ENCODE results near the gene IL17RE. TPM values are rescaled to one million over a fixed set of nuclear protein-coding genes. Genes with fewer than 3 reads are reported as not detected.

Gene IL17RE
- total and polyA plus RNA-seq, 2 of the 13 experiments (the other 11 are each of a cell fraction or from before 2014, with no cell fraction given), result 14.5 to 24.1 TPM

DNA sequence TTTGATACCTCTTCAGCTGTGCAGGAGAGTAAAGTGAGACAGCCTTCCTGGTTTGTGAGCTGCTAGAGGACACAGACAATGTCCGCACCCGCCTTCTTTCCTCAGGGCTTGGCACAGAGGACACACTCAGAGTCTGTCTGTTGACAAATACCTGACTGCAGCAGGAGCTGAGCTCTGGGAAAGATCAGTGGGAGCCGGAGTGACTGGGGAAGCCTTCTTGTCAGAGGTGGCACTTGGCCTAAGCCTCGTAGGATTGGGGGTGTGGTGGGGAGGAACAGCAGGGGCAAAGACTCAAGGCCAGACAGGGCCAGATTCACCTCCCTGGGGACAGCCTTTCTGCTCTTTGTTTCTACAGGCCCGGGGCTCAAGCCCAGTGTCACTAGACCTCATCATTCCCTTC lies 11.0 kb downstream of the IL17RE start:
- intact Hi-C loops (cut with micrococcal nuclease; ENCODE audit: unreplicated experiment), result no loop called here
- H3K4me3 ChIP-seq (replicated peaks in 1 of 3; ENCODE audit: insufficient read depth in 1 of 3, low read depth in 2 of 3, low read length in 3 of 3), result no peak overlapping the region
- in situ Hi-C loops (cut with HindIII; ENCODE audit: extremely low pct_ligation_motif_present, low pct_unique_long_range_greater_than_20kb), result no loop called here
- no peak for FAIRE-seq
- ChIA-PET CTCF (ENCODE audit: low intra/inter-chr PET ratio, low total read pairs) (no interaction called here), POLR2A (interaction anchor here (1.4 to 9.0 kb wide), 4 partner anchors 13 to 49 kb away, joined by 7 to 298 read pairs (median 80); partner anchors contain the start of genes CRELD1 and IL17RE)
- H2AFZ ChIP-seq (ENCODE audit: low read length), result no peak overlapping the region
- H3K27me3 ChIP-seq (ENCODE audit: control insufficient read depth in 1 of 2, insufficient read depth in 2 of 2, low read length in 2 of 2), result no peaks in the 10 kb centered on the region
- H3K4me2 ChIP-seq (ENCODE audit: low read depth, low read length), result 0 out of 2 replicates have a peak overlapping the region, but pooled peaks have one; percentile 8
- peaks cover 3% of the 10 kb centered on the region for H3K79me2 ChIP-seq (ENCODE audit: insufficient read depth, low read length)
- H3K27ac ChIP-seq (ENCODE audit: extremely low read length, insufficient read depth, low read length), result peak overlapping the region; percentile 90
- H4K20me1 ChIP-seq (ENCODE audit: insufficient read depth, low read length), result no peaks in the 10 kb centered on the region
- 44% methylated on average over 4 of the region's 5 CpGs for WGBS (ENCODE audit: low lambda C conversion rate)
- DNase-seq (ENCODE audit: low spot score), result no peak
- H3K9me3 ChIP-seq (ENCODE audit: low read length), result no peaks in the 10 kb centered on the region
- H3K36me3 ChIP-seq (replicated peaks in 1 of 2; ENCODE audit: control insufficient read depth in 1 of 2, insufficient read depth in 2 of 2, low read length in 2 of 2), result peaks cover 7 to 19% of the 10 kb centered on the region in 2 experiments; a peak in 3 of 5 replicates
- BruUV-seq (replicated peaks), result no TSS peak
- peaks cover 38% of the 10 kb centered on the region for H3K4me1 ChIP-seq (ENCODE audit: insufficient read depth, low read length)
- ATAC-seq, result no peak
- no peak overlapping the region for H3K9ac ChIP-seq (ENCODE audit: insufficient read depth, low read depth, low read length)
- TF ChIP-seq, protein P1, sequence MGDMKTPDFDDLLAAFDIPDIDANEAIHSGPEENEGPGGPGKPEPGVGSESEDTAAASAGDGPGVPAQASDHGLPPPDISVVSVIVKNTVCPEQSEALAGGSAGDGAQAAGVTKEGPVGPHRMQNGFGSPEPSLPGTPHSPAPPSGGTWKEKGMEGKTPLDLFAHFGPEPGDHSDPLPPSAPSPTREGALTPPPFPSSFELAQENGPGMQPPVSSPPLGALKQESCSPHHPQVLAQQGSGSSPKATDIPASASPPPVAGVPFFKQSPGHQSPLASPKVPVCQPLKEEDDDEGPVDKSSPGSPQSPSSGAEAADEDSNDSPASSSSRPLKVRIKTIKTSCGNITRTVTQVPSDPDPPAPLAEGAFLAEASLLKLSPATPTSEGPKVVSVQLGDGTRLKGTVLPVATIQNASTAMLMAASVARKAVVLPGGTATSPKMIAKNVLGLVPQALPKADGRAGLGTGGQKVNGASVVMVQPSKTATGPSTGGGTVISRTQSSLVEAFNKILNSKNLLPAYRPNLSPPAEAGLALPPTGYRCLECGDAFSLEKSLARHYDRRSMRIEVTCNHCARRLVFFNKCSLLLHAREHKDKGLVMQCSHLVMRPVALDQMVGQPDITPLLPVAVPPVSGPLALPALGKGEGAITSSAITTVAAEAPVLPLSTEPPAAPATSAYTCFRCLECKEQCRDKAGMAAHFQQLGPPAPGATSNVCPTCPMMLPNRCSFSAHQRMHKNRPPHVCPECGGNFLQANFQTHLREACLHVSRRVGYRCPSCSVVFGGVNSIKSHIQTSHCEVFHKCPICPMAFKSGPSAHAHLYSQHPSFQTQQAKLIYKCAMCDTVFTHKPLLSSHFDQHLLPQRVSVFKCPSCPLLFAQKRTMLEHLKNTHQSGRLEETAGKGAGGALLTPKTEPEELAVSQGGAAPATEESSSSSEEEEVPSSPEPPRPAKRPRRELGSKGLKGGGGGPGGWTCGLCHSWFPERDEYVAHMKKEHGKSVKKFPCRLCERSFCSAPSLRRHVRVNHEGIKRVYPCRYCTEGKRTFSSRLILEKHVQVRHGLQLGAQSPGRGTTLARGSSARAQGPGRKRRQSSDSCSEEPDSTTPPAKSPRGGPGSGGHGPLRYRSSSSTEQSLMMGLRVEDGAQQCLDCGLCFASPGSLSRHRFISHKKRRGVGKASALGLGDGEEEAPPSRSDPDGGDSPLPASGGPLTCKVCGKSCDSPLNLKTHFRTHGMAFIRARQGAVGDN (CRISPR knock-in tag; IDR thresholded peaks at IDR 0.05), result peak; percentile 20; the same call in 1 of the 2 replicates
- TF ChIP-seq, protein P2, sequence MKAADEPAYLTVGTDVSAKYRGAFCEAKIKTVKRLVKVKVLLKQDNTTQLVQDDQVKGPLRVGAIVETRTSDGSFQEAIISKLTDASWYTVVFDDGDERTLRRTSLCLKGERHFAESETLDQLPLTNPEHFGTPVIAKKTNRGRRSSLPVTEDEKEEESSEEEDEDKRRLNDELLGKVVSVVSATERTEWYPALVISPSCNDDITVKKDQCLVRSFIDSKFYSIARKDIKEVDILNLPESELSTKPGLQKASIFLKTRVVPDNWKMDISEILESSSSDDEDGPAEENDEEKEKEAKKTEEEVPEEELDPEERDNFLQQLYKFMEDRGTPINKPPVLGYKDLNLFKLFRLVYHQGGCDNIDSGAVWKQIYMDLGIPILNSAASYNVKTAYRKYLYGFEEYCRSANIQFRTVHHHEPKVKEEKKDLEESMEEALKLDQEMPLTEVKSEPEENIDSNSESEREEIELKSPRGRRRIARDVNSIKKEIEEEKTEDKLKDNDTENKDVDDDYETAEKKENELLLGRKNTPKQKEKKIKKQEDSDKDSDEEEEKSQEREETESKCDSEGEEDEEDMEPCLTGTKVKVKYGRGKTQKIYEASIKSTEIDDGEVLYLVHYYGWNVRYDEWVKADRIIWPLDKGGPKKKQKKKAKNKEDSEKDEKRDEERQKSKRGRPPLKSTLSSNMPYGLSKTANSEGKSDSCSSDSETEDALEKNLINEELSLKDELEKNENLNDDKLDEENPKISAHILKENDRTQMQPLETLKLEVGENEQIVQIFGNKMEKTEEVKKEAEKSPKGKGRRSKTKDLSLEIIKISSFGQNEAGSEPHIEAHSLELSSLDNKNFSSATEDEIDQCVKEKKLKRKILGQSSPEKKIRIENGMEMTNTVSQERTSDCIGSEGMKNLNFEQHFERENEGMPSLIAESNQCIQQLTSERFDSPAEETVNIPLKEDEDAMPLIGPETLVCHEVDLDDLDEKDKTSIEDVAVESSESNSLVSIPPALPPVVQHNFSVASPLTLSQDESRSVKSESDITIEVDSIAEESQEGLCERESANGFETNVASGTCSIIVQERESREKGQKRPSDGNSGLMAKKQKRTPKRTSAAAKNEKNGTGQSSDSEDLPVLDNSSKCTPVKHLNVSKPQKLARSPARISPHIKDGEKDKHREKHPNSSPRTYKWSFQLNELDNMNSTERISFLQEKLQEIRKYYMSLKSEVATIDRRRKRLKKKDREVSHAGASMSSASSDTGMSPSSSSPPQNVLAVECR (CRISPR knock-in tag; IDR thresholded peaks at IDR 0.05; ENCODE audit: borderline replicate concordance), result peak; percentile 36; the same call in 1 of the 2 replicates
- TF ChIP-seq ZNF816 (CRISPR knock-in tag; IDR thresholded peaks at IDR 0.05; ENCODE audit: borderline replicate concordance), result no peak
- no peak for TF ChIP-seq SRSF9 (IDR thresholded peaks at IDR 0.05; ENCODE audit: borderline replicate concordance, insufficient read depth, low read depth, low read length, poor library complexity, severe bottlenecking)
- TF ChIP-seq ZBTB38 (CRISPR knock-in tag; IDR thresholded peaks at IDR 0.05), result 0 out of 2 replicates have a peak, but pooled peaks have one; percentile 23
- TF ChIP-seq HOXA9 (CRISPR knock-in tag; IDR thresholded peaks at IDR 0.05; ENCODE audit: borderline replicate concordance), result no peak
- TF ChIP-seq, protein P3, sequence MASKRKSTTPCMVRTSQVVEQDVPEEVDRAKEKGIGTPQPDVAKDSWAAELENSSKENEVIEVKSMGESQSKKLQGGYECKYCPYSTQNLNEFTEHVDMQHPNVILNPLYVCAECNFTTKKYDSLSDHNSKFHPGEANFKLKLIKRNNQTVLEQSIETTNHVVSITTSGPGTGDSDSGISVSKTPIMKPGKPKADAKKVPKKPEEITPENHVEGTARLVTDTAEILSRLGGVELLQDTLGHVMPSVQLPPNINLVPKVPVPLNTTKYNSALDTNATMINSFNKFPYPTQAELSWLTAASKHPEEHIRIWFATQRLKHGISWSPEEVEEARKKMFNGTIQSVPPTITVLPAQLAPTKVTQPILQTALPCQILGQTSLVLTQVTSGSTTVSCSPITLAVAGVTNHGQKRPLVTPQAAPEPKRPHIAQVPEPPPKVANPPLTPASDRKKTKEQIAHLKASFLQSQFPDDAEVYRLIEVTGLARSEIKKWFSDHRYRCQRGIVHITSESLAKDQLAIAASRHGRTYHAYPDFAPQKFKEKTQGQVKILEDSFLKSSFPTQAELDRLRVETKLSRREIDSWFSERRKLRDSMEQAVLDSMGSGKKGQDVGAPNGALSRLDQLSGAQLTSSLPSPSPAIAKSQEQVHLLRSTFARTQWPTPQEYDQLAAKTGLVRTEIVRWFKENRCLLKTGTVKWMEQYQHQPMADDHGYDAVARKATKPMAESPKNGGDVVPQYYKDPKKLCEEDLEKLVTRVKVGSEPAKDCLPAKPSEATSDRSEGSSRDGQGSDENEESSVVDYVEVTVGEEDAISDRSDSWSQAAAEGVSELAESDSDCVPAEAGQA (IDR thresholded peaks at IDR 0.05; ENCODE audit: low read depth), result no peak
- TF ChIP-seq, protein P3 (CRISPR knock-in tag; IDR thresholded peaks at IDR 0.05; ENCODE audit: borderline replicate concordance), result no peak
- no peak for TF ChIP-seq ZKSCAN8 (CRISPR knock-in tag; IDR thresholded peaks at IDR 0.05; ENCODE audit: borderline replicate concordance)

All from HepG2 (cell line).